ENCODE measurements around the gene LSM12. TPM values are rescaled to one million over a fixed set of nuclear protein-coding genes. Genes with fewer than 3 reads are reported as not detected.

Gene LSM12
- total and polyA plus RNA-seq, 12 donors = 25.2 to 60.7 (median 42.3) TPM

DNA sequence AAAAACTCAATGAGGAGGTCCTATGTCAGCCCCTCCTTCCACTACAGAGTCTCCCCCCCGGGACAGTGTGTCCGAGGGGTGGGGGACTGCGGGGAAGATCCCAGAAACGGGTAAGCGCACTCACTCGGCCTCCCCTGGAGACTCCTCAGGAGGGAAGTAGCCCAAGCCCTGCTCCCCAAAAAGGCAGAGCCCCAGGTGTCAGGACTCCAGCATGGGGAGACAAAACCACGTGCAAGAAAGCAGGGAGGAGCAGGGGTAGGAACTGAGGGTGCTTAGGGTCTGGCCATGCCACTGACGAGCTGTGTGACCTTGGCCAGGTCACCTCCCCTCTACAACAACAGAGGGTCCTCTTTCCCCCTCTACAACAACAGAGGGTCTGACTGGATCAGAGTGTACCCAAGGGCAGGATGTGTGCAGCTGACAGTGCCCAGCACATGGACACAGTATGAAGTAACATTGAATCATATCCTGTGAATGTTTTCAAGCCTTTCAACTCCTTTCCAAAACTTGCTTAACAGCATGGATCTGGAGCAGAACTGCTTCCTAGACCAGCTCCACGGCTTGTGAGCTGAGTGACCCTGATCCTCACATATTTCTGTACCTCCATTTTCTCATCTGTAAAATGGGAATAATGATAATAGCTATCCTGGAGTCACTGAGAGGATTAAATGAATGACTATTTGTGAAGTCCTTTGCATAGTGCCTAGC lies 64.2 kb downstream of the LSM12 start:
- DNase-seq (no peak), ATAC-seq (no peak)
- Histone ChIP-seq H3K4me1 (peaks cover 9 to 31% (median 26%) of the 10 kb centered on the region in 9 donors), H3K9me3 (no peaks in the 10 kb centered on the region), H3K36me3 (no peaks in the 10 kb centered on the region), H3K27me3 (peaks cover 14 to 44% (median 25%) of the 10 kb centered on the region in 7 donors), H3K27ac (no peak overlapping the region), H3K4me3 (no peak overlapping the region)
- intact Hi-C loops (cut with DNase I) = no loop called here
- 63 to 73% methylated on average over 9 of the region's 9 CpGs for WGBS, 2 donors
- TF ChIP-seq, protein P1, sequence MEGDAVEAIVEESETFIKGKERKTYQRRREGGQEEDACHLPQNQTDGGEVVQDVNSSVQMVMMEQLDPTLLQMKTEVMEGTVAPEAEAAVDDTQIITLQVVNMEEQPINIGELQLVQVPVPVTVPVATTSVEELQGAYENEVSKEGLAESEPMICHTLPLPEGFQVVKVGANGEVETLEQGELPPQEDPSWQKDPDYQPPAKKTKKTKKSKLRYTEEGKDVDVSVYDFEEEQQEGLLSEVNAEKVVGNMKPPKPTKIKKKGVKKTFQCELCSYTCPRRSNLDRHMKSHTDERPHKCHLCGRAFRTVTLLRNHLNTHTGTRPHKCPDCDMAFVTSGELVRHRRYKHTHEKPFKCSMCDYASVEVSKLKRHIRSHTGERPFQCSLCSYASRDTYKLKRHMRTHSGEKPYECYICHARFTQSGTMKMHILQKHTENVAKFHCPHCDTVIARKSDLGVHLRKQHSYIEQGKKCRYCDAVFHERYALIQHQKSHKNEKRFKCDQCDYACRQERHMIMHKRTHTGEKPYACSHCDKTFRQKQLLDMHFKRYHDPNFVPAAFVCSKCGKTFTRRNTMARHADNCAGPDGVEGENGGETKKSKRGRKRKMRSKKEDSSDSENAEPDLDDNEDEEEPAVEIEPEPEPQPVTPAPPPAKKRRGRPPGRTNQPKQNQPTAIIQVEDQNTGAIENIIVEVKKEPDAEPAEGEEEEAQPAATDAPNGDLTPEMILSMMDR (IDR thresholded peaks at IDR 0.05) = no peak

DNA sequence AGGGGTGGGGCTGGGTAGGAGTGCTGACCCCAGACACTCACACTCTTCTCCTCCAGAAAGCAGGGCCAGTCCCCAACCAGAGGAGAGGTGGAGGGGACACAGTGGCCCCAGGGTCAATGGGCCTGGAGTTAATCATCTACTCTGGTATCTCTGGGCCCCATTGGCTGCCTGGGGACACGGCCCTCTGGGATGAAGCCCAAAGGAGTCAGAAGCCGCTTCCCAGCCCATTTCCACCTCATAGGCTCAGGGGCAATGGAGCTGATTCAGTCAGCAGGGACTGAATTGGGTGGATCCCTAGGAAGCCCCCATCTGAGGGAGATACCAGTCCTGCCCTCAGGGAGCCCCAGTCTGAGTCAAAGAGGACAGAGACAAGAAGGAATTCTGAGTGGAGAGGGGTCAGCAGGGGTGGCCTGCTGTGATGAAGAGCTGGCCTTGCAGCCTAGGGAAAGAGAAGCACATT lies 65.0 kb downstream of the LSM12 start:
- H3K27ac ChIP-seq = no peak overlapping the region
- H3K36me3 ChIP-seq = no peaks in the 10 kb centered on the region
- intact Hi-C loops (cut with DNase I) = no loop called here
- TF ChIP-seq, protein P1 (IDR thresholded peaks at IDR 0.05) = no peak
- 81 to 90% methylated on average over 2 of the region's 2 CpGs for WGBS, 2 donors
- H3K4me3 ChIP-seq = no peak overlapping the region
- H3K27me3 ChIP-seq = peaks cover 14 to 42% (median 28%) of the 10 kb centered on the region in 7 donors
- H3K4me1 ChIP-seq = peaks cover 9 to 27% (median 21%) of the 10 kb centered on the region in 9 donors
- H3K9me3 ChIP-seq = no peaks in the 10 kb centered on the region
- ATAC-seq (no peak), DNase-seq (no peak)

DNA sequence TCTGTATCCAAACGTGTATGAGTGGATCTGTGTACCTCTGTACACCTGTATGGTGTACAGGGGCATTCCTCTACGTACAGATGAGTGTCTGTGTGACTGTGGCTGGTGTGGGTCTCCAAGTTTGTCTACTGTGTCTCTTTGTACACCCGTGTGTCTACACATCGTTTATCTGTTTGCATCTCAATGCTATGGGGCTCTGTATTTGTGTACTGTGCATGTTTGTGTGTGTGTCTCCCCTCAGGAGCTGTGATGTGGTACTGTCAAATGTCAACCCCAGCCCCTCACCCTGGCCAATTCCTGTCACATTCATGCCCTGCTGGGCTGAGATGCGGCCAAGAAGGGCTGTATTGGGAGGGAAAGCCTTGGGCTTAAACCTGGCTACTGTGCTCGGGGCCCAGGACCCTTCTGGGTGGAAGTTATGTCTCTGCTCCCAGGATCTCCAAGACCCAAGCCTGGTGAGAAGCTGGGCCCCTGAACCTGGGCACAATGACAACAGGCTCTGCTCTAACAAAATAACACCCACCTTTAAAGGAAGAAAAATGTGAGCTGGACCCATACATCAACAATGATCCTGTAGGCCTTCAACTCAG lies 65.5 kb downstream of the LSM12 start:
- ATAC-seq (no peak), DNase-seq (no peak)
- intact Hi-C loops (cut with DNase I) = no loop called here
- Histone ChIP-seq H3K4me3 (no peak overlapping the region), H3K36me3 (no peaks in the 10 kb centered on the region), H3K4me1 (peaks cover 9 to 22% (median 16%) of the 10 kb centered on the region in 9 donors), H3K27me3 (peaks cover 14 to 37% (median 25%) of the 10 kb centered on the region in 7 donors), H3K9me3 (no peaks in the 10 kb centered on the region), H3K27ac (no peak overlapping the region)
- TF ChIP-seq, protein P1 (IDR thresholded peaks at IDR 0.05) = no peak
- 80 to 86% methylated on average over 6 of the region's 6 CpGs for WGBS, 2 donors

DNA sequence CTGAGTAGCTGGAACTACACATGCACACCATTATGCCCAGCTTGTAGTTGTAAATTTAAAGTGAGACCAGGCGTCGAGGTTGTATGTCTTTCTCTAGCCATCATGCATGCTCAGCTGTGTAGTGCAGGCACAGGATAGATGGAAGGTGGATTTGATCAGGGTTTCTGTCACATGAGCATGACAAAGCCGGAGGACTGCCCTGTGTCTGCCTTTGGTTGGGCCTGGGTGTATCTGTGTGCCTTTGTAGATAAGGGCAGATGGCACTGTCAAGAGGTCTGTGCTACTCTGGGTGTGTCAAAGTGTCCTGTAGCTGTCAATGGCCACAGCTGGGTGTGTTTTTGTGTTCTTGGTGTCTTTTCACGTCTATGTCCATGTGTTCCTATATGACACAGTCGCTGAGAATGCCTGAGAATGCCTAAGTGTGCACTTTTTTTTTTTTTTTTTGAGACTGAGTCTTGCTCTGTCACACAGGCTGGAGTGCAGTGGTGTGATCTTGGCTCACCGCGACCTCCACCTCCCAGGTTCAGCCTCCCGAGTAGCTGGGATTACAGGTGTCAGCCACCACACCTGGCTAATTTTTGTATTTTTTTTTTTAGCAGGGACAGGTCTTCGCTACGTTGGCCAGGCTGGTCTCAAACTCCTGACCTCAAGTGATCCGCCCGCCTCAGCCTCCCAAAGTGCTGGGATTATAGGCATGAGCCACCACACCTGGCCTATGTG lies 66.2 kb downstream of the LSM12 start:
- intact Hi-C loops (cut with DNase I) = no loop called here
- no peaks in the 10 kb centered on the region for H3K36me3 ChIP-seq
- TF ChIP-seq, protein P1 (IDR thresholded peaks at IDR 0.05) = no peak
- H3K9me3 ChIP-seq = no peaks in the 10 kb centered on the region
- DNase-seq (no peak), ATAC-seq (no peak)
- H3K27ac ChIP-seq = no peak overlapping the region
- H3K27me3 ChIP-seq = peaks cover 11 to 32% (median 18%) of the 10 kb centered on the region in 7 donors
- peaks cover 6 to 15% (median 9%) of the 10 kb centered on the region in 9 donors for H3K4me1 ChIP-seq
- WGBS, 2 donors = 85 to 88% methylated on average over 10 to 12 of the region's 12 CpGs
- no peak overlapping the region for H3K4me3 ChIP-seq
